GM12864 (cell line): ENCODE data around the gene RRAGB.
A peak's percentile ranks its signal among the peaks of the same experiment; 100 is the strongest.
"Not testable (repeated sequence)": the region's sequence is repeated elsewhere in the genome, so short reads cannot be mapped to it uniquely, and the experiment has no call there.

ENCODE experiments used
- DNase-seq: peaks from one replicate; pipeline ENCODE4 v3.0.0-alpha.2; 2011; ENCODE audit warnings: low read depth
- H3K4me3 ChIP-seq: 2 replicates; pipeline ENCODE4 v1.5.1; 2011; ENCODE audit warnings: mild to moderate bottlenecking, low read depth, low read length, control low read depth
- CTCF ChIP-seq: IDR thresholded peaks from 2 replicates; pipeline ENCODE4 v1.5.1; 2011; ENCODE audit warnings: low read depth, mild to moderate bottlenecking, moderate library complexity, low read length, control low read depth, inconsistent platforms; ENCODE audit errors: missing control alignments

Gene RRAGB

GRCh38 chrX:55717521-55718497 is at the start of gene RRAGB:
RRAGB (plus strand) TSS chrX:55717749; CDS start chrX:55718328, 579 bp downstream.
- TF ChIP-seq CTCF, result peak; percentile 53

GRCh38 chrX:55668084-55668483 is 49.5 kb upstream of the RRAGB start:
- TF ChIP-seq CTCF, result no peak

More at GRCh38 chrX:55717521-55718497, at the start of gene RRAGB:
- peak; percentile 91 for DNase-seq
- peak within 1 kb of the TSS; percentile 70 for H3K4me3 ChIP-seq

GRCh38 chrX:55688579-55688978 is 29.0 kb upstream of the RRAGB start:
- DNase-seq, H3K4me3 ChIP-seq: not testable (repeated sequence)

More at GRCh38 chrX:55668084-55668483, 49.5 kb upstream of the RRAGB start:
- H3K4me3 ChIP-seq, result no peak overlapping the region
- no peak for DNase-seq

- no peak for TF ChIP-seq CTCF
- no peak for DNase-seq
- no peak overlapping the region for H3K4me3 ChIP-seq
These were observed 22.1 kb upstream of the RRAGB start for GRCh38 chrX:55695227-55696018.

GRCh38 chrX:55697381-55697780 is 20.2 kb upstream of the RRAGB start:
- no peak overlapping the region for H3K4me3 ChIP-seq
- no peak for DNase-seq
- TF ChIP-seq CTCF, result no peak

- no peak overlapping the region for H3K4me3 ChIP-seq
- no peak for DNase-seq
- no peak for TF ChIP-seq CTCF
These were observed 14.9 kb upstream of the RRAGB start for GRCh38 chrX:55702671-55703070.

- not testable (repeated sequence) for DNase-seq, H3K4me3 ChIP-seq
These were observed 14.1 kb upstream of the RRAGB start for GRCh38 chrX:55703436-55703835.

- DNase-seq, H3K4me3 ChIP-seq: not testable (repeated sequence)
These were observed 12.5 kb upstream of the RRAGB start for GRCh38 chrX:55705066-55705465.
